22Rv1 (cell line): ENCODE measurements around the gene GRM8.

Experiments
- H3K27ac ChIP-seq: fragments of 450-650 bp; 2 replicates; pipeline ENCODE4 v1.5.1; 2017
- ZFX ChIP-seq: fragments of 450-650 bp; IDR thresholded peaks from 2 replicates; pipeline ENCODE4 v1.6.1; 2017; ENCODE audit warnings: antibody characterized with exemption, borderline replicate concordance
- TF ChIP-seq, protein P1 (sequence below): fragments of 450-650 bp; IDR thresholded peaks from 2 replicates; pipeline ENCODE4 v1.5.1; 2017; ENCODE audit warnings: mild to moderate bottlenecking

The GRM8 gene

GRCh38 chr7:126774077-126774476 is 478.7 kb downstream of the GRM8 start:
- H3K27ac ChIP-seq: no peak overlapping the region
- TF ChIP-seq, protein P1, sequence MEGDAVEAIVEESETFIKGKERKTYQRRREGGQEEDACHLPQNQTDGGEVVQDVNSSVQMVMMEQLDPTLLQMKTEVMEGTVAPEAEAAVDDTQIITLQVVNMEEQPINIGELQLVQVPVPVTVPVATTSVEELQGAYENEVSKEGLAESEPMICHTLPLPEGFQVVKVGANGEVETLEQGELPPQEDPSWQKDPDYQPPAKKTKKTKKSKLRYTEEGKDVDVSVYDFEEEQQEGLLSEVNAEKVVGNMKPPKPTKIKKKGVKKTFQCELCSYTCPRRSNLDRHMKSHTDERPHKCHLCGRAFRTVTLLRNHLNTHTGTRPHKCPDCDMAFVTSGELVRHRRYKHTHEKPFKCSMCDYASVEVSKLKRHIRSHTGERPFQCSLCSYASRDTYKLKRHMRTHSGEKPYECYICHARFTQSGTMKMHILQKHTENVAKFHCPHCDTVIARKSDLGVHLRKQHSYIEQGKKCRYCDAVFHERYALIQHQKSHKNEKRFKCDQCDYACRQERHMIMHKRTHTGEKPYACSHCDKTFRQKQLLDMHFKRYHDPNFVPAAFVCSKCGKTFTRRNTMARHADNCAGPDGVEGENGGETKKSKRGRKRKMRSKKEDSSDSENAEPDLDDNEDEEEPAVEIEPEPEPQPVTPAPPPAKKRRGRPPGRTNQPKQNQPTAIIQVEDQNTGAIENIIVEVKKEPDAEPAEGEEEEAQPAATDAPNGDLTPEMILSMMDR: no peak
- no peak for TF ChIP-seq ZFX

DNA sequence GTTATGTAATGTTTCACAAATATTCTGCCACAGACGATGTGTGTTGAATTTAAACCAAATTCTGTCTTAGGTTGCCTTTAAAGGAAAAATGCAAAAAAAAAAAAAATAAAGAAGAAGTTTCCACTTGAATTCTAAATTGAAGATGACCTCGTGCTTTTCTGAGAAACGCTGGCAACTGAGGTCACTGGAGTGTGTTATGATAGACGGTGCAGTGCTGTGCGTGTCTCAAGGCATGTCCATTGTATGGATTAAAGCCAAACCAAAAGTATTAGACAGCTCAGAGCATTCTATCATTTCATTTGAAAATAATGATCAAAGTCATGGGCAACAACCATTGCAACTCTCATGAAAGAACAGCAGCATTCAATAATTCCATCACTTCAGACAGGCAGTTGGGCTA is 483.9 kb downstream of the GRM8 start:
- H3K27ac ChIP-seq: no peak overlapping the region
- TF ChIP-seq, protein P1: no peak
- TF ChIP-seq ZFX: no peak

DNA sequence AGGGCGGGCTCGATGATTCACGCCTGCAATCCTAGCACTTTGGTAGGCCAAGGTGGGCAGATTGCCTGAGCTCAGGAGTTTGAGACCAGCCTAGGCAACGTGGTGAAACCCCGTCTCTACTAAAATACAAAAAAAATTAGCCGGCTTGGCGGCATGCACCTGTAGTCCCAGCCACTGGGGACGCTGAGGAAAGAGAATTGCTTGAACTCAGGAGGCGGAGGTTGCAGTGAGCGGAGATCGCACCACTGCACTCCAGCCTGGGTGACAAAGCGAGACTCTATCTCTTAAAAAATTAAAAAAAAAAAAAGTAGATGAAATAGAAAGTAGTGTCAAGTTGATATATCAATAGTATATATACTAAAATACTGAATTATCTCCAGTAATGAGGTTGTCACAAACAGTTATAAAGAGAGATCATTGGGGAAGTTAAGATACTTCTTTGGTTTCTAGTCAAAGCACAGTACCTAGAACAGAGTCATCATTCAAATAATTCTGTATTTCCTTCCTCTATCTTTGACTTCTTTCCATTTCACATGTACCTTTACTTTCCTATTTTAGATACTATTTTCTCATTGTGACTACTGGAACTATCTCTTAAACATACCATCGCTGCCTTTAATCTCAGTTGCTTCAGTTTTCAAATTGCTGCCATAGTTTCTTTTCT is 491.7 kb downstream of the GRM8 start:
- TF ChIP-seq, protein P1: no peak
- no peak for TF ChIP-seq ZFX
- H3K27ac ChIP-seq: no peak overlapping the region

- no peak for TF ChIP-seq ZFX
Measured at GRCh38 chr7:126755381-126755780, 497.4 kb downstream of the GRM8 start.

GRCh38 chr7:126750207-126750911 is 502.4 kb downstream of the GRM8 start:
- TF ChIP-seq ZFX: no peak
- TF ChIP-seq, protein P1: no peak
- no peak overlapping the region for H3K27ac ChIP-seq

More at GRCh38 chr7:126755381-126755780, 497.4 kb downstream of the GRM8 start:
- no peak overlapping the region for H3K27ac ChIP-seq

DNA sequence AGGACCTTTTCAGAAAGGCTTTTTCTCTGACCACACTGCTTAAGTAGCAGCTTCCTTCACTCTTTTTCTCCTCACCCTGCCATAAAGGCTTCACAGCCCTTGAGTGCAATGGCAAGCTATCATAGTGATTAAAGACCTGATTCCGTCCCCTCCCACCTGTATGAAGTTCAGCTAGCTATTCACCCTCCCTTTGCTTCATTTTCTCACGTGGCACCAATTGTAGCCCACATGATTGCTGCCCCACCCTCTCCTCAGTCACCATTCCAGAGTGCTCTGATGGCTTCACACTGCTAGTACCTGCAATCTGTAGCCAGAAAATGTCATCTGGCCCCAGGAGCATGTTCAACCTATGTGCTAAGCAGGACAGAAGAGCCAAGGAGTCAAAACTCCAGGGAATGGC is 523.8 kb downstream of the GRM8 start:
- H3K27ac ChIP-seq: no peak overlapping the region
- no peak for TF ChIP-seq ZFX
- TF ChIP-seq, protein P1: no peak

DNA sequence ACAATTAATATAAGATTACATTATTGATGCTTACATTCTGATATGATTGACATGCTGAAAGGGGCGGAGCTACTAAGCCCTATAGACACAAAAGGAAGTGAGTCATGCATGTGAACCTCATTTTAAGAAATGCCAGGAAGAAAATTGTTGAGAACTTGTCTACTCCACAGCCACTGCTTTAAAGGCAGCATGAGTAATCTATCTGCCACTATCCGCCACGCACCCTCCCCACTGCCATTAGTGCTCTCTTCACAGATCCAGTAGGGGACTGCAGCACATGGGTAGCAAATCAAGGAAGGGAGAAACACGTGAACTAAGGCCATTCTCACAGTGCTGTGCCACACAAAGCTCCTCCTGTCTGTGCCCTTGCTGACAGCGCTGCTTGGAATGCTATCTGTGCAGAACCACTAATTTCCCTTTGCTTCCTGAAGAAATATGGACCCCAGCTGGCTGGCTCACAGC is 524.8 kb downstream of the GRM8 start:
- H3K27ac ChIP-seq: no peak overlapping the region
- no peak for TF ChIP-seq ZFX
- TF ChIP-seq, protein P1: no peak
